GM18502 (cell line): ENCODE results near the gene CCR5.
"Not testable (repeated sequence)": the region's sequence is repeated elsewhere in the genome, so short reads cannot be mapped to it uniquely, and the experiment has no call there.

Experiments used
- ATAC-seq: cut with Tn5 transposase; IDR thresholded peaks from one replicate; pipeline ENCODE4 v1.9.1; 2021; ENCODE audit warnings: mild to moderate bottlenecking; ENCODE audit not compliant: unreplicated experiment, poor library complexity

Gene CCR5

DNA sequence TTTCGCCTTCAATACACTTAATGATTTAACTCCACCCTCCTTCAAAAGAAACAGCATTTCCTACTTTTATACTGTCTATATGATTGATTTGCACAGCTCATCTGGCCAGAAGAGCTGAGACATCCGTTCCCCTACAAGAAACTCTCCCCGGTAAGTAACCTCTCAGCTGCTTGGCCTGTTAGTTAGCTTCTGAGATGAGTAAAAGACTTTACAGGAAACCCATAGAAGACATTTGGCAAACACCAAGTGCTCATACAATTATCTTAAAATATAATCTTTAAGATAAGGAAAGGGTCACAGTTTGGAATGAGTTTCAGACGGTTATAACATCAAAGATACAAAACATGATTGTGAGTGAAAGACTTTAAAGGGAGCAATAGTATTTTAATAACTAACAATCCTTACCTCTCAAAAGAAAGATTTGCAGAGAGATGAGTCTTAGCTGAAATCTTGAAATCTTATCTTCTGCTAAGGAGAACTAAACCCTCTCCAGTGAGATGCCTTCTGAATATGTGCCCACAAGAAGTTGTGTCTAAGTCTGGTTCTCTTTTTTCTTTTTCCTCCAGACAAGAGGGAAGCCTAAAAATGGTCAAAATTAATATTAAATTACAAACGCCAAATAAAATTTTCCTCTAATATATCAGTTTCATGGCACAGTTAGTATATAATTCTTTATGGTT lies at the start of gene CCR5:
Gene CCR5, plus strand, starts transcription at position 108 of the 680 bp plus-strand sequence. CDS start 1,957 bp downstream, outside the sequence.
- no peak for ATAC-seq

DNA sequence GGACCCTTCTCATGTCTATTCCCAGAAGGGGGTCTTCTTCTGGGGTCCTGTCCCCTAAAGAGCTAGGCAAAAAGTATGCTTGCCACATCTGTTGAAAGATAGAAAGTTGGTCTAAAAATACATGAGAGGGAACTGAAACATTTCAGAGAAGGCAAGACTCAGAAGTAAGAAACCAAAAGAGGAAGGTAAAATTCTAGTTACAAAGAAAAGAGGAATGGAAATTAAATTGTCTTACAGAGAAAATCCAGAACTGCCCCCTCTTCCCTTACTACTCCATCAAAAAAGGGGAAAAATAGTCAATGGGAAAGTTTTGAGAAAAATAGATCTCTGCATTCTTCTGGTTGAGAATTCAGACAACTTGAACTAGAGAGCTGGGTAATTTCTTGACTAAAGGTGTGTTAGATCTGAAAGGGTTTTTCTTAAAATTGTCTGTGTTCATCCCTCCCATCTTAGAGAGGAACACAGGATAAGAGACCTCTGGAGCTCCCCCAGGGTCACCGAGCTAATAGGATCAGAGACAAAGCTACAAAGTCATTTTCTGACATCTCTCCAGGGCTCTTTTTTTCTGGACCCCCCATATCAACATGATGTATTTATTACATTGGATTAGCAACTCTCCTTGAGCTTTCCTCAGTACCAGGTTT lies 49.2 kb upstream of the CCR5 start:
- no peak for ATAC-seq

DNA sequence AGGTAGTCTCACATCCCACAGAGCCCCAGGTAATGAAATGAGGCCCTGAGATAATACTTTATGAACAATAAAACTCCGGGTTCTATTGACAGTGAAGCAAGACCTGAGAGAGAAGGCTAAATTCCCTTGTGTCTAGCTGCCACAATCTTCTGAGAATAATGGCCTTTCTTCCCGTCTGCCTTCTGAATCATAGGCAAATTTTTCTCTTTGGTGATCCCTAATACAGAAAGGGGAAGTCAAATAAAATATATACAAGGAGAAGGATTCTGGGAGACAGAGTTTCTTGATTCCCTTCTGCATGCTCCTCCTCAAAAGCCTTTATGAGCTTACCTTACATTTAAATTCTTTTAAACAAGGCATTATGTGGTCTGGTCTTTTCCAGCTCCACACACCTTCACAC lies 46.7 kb upstream of the CCR5 start:
- ATAC-seq, result no peak

DNA sequence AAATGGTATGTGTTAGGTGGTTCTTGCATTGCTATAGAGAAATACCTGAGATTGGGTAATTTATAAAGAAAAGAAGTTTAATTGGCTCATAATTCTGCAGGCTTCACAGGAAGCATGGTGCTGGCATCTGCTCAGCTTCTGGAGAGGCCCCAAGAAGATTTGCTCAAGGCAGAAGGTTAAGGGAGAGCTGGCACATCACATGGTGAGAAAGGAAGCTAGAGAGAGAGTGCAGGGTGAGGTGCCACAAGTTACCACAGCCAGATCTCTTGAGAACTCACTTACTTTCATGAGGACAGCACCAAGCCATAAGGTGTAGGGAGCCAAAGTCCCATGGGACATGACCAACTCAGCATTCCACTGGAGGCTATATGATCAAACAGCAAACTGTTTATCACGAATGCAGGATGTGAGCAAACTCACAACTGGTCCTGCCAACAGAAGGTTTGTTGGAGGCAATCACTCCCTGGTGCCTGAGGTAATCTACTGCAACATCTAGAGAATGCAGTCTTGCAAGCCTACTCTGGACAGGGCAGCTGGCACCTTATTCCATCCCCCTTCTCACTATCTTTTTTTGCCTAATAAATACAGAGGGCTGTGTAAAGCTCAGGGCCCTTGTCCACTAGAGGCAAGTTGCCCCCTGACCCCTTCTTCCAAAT lies 45.0 kb upstream of the CCR5 start:
- no peak for ATAC-seq

DNA sequence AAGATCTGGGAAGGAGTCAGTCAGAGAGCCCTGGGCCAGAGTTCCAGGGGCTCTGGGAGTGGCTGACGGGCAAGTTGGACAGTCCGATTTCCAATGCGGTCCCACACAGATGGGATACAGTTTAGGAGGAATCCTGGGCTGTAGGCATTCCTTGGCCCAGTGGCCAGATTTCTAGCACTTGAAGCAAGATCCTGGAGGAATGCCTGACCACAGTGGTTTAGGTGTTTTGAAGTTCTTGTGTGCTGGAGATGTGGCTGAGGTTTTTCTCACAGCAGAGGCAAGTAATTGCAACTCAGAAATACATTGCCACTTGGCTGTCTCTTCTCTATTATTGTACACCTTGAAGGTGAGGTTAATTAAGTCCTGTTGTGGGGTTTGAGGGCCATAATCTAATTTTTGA lies 40.1 kb upstream of the CCR5 start:
- not testable (repeated sequence) for ATAC-seq

DNA sequence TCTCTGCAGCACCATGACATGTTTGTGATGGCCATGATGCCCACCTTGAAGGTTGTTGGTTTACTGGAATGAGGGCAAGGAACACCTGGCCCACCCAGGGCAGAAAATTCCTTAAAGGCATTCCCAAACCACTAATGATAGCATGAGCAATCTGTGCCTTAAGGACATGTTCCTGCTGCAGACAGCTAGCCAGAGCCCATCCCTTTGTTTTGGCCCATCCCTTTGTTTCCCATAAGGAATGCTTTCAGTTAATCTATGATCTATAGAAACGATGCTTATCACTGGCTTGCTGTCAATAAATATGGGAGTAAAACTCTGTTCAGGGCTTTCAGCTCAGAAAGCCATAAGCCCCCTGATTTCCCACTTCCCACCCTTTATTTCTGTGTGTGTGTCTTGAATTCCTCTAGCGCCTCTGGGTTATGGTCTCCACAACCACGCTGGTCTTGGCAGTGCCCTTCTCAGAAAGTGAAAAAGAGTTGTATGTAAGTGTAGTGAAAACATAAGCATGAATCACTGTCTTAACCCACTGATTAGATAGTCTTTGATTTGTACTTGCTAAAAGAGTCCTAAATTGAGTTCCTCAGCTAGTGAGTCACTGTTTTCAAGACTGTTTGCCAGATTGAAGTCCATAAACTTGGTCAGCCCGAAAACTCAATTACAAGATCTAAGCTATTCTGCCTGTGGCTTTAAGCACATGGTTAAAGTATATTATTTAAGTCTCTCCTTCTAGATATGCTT lies 35.8 kb upstream of the CCR5 start:
- ATAC-seq, result no peak

DNA sequence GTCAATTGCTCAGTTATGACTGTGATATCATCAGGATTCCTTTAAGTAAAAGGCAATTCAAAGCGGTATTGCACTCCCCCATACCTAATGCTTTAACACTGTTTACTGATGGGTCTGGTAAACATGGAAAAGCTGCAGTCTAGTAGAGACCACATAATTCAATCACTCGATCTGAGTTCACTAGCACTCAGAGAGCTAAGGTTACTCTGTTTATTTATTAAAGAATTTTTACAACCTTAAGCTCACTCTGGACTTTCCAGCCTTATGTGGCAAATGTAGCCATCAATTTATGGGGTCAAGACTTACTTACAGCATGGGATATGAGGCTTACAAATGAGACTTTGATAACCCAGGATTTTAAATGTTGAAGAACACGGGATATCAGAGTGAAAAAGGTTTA lies 35.2 kb upstream of the CCR5 start:
- no peak for ATAC-seq

DNA sequence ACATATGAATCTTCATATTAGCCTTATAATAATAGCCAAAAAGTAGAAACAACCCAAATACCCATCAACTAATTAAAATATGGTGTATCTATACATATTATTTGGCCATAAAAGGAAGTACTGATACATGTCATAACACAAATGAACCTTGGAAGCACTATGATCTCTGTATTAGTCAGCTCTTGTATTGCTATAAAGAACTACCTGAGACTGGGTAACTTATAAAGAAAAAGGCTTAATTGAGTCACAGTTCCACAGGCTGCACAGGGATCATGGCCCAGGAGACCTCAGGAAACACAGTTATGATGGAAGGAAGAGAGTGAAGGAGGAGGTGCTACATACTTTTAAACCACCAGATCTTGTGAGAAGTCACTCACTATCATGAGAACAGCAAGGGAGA lies 32.8 kb upstream of the CCR5 start:
- no peak for ATAC-seq

DNA sequence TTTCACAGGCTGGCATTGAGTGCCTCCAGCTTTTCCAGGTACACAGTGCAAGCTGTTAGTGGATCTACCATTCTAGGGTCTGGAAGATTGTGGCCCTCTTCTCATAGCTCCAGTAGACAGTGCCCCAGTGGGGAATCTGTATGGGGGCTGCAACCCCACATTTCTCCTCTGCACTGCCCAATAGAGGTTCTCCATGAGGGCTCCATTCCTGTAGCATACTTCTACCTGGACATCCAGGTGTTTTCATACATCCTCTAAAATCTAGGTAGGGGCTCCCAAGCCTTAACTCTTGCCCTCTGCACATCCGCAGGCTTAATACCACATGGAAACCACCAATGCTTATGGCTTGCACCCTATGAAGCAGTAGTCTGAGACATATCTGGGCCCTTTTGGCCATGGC lies 31.9 kb upstream of the CCR5 start:
- no peak for ATAC-seq

DNA sequence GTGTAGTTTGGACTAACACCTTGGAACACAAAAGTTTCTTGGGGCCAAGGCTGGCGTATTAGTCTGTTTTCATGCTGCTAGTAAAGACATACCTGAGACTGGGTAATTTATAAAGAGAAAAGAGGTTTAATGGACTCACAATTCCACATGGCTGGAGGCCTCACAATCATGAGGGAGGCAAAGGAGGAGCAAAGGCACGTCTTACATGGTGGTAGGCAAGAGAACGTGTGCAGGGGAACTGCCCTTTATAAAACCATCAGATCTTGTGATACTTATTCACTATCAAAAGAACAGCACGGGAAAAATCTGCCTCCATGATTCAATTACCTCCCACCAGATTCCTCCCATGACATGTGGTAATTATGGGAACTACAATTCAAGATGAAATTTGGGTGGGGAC lies 26.3 kb upstream of the CCR5 start:
- no peak for ATAC-seq

DNA sequence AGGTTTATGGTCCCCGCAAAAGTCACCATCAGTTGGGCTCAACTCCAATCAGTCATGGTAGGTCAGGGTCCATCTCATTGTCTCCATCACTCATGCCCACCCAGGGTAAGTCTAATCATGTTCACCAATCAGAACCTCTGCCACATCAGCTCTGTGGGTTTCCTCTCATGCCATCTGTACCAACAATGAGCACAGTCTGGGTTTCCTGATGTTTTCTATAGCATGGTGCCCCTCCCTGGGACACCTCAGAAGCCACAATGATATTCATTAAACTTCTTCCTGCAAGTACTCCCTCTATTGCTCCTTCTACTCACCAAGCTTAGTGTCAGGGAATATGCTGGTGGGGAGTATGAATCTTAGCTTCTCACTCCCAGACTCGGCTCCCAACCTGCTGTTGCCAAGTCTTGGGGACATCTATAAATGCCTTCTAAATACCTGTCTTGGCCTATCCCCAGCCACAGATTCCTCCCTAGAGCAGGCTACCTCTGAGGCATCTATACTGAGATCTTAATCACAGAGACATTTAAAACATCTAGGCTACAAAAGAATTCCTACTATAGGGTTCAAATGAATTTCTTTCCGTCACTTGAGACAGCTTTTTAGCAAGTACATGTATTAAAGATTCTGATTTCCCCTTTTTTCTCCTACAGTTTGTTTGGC lies 21.8 kb upstream of the CCR5 start:
- ATAC-seq, result no peak

DNA sequence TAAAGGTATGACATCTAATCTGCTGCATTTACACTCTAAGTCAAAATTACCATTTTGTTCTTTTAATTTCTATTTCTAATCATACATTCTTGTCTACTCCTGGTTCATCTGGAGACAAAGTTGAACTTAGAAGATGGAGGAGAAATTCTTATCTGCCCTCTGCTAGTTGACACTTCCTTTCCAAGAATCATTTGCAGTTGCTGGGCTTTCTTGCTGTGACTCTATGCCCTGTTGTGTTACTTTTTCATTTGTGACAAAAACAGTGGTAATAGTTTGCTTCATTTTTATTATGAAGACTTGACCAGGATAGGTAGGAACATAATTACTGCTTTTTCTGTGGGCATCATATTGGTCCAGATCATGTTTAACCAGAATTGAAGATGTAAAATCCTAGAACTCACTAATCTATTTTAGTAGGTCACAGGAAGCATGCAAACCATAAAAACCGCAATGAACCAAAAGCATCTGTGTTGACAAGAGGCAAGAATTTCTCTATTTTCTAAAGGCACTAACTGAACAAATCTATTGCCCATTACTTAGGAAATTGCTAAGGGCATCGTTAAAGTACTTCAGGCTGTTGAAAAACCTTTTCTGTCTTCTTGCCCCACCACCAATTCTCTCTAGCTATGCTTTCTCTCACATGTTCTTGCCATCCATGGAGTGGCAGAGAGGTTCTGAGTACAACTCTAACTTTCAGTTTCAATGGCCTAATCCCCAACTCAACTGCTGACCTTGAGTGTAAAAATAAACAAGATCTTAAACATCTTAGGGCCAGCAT lies 21.1 kb upstream of the CCR5 start:
- ATAC-seq, result peak; percentile 80

DNA sequence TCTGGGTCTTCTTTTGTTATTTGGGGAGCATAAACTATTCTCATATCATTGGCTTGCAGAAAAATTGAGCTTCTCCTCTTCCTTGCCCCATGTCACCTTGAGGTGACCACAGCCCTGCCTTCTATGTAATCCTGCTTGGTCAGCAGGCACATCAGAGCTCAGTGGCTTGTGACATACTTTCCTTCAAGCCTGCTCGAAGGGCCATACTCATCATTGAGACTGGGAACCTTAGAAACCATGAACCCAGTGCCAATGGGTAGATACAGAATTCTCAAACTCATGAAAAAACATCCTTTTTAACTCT lies 20.5 kb upstream of the CCR5 start:
- ATAC-seq, result peak; percentile 25

DNA sequence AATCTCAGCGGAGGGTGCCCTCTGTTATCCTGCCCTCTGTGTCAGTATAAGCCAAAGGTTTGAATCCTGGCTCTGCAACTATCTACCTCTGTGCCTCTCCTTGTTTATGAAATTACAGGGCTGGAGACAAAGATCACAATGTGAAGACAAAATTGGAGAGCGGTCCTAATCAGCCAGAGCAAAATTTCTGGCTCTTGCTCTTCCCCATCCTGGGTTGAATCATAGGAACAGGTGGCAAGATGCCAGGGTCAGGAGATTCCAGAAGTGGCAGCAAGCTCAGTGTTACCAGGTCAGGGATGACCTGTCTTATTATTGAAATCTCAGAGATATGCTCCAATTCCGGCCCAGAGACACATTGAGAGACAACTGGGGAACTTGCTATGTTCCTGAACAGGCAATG lies 19.1 kb upstream of the CCR5 start:
- no peak for ATAC-seq

DNA sequence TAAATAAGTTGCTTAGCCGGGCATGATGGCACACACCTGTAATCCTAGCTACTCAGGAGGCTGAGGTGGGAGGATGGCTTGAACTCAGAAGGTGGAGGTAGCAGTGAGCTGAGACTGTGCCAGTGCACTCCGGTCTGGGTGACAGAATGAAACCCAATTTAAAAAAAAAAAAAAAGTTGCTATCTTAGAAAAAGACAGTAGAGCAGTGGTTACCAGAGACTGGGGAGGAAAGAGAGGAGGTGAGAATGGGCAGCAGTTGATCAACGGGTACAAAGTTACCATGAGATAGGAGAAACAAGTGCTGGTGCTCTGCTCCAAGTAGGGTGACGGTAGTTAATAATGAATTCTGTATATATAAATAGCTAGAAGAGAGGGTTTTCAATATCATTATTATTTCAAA lies 17.7 kb upstream of the CCR5 start:
- no peak for ATAC-seq

DNA sequence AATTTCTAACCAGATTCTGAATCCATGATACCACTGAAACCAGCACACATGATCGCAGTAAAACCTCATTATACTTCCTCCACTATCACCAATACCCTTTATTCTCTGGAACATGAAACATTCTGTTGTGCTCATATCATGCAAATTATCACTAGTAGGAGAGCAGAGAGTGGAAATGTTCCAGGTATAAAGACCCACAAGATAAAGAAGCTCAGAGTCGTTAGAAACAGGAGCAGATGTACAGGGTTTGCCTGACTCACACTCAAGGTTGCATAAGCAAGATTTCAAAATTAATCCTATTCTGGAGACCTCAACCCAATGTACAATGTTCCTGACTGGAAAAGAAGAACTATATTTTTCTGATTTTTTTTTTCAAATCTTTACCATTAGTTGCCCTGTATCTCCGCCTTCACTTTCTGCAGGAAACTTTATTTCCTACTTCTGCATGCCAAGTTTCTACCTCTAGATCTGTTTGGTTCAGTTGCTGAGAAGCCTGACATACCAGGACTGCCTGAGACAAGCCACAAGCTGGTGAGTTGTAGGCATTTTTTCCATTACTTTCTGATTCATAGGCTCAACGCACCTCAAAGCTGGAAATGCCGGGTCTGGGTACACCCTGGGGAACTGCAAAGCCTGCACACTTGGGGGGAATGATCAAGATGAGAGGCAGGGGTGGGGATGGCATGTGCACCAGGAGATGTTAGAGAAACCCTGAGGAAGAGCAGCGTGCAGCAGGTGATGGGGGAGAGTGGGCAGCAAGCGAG lies 16.9 kb upstream of the CCR5 start, which contains the start of gene CCR2:
Gene CCR2, plus strand, starts transcription at position 465 of the 764 bp plus-strand sequence. CDS start 3,417 bp downstream, outside the sequence.
- no peak for ATAC-seq

DNA sequence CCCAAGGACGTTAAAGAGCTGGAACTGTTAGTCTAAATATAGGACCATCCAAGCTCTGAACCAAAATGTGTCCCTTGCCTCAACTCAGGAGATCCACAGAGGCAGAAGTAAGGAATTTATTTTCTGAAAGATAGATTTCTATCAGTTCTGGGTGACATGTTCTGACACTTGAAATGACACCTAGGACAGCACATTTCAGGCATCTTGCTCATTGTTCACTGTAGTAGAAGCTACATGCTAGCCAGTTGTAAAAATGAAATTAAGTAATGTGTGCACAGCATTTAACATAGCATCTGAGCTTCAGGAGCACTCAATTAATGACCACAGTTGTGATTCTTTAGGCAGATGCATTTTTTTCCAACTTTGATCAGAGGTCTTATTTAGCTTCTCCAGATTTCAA lies 16.3 kb upstream of the CCR5 start:
- no peak for ATAC-seq

DNA sequence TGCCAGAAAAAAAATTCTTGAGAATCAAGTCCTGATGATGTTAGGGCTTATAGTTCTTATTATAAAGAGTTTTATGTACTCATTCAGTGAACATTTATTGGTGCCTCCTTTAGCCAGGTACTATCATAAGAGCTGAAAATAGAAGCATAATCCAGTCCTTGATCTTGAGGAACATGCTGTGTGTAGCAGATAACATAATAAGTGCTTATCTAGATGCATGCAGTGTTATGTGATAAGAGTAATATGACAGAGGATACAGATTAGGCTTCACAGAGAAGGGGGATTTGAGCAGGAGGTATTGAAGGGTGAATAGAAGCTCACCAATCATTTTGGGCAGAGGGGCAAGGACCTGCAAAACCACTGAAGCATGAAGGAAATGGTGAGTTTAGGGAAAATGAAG lies 15.8 kb upstream of the CCR5 start:
- ATAC-seq, result no peak

DNA sequence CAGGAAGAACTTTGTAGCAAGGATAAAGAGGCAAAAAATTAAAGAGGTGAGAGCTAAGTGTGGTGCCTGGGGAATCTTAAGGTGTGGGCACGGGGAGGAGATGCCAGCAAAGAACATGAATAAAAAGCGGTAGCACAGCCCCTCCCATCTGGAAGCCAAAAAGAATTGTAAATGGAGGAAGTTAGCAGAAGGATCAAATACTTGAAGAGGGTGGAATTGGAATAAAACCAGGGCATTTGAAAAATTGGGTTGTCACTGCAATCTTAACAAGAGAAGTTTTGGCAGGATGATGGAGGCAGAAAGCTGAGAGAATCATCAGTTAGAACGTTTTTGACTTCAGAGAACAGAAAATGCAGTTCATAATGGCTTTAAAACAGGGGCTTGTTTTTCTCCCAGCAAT lies 14.5 kb upstream of the CCR5 start:
- no peak for ATAC-seq
